GM19240 (cell line): ENCODE data around the gene NCAPG2.
A peak's percentile ranks its signal among the peaks of the same experiment; 100 is the strongest.
"Not testable (repeated sequence)": the region's sequence is repeated elsewhere in the genome, so short reads cannot be mapped to it uniquely, and the experiment has no call there.

ENCODE experiments used
- DNase-seq: peaks from one replicate; pipeline ENCODE4 v3.0.0; 2011; ENCODE audit warnings: low spot score; ENCODE audit not compliant: insufficient read length

Gene NCAPG2

GRCh38 chr7:158676171-158676840, 28.3 kb downstream of the NCAPG2 start:
- no peak for DNase-seq

DNA sequence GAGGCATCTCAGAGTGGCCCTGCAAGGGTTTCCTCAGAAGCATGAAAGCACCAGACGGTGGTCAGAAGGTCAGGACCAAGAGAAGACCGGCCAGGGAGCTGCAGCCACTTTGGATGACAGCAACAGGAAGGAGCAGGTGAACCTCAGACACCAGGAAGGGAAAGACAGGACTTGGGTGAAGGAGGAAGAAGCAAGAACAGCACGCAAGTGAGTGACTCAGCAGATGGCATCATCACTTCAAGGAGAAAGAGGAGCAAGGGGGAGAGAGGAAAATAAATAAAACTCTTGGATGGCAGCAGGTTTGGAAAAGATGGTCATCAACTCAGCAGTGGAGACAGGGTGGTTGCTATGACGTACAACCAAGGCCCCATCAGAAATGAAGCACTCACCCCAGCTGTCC, 31.6 kb downstream of the NCAPG2 start:
- DNase-seq, result no peak

DNA sequence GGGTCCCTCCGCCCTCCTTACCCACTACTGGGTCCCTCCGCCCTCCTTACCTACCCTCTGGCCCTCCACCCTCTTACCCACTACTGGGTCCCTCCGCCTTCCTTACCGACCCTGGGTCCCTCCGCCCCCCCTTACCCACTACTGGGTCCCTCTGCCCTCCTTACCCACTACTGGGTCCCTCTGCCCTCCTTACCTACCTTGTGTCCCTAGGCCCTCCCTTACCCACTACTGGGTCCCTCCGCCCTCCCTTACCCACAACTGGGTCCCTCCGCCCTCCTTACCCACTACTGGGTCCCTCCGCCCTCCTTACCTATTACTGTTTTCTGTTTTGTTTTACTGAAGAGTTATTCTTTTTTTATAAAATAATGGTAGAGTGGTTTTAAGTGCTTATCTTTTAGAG, 36.5 kb downstream of the NCAPG2 start:
- not testable (repeated sequence) for DNase-seq

- not testable (repeated sequence) for DNase-seq
These were observed 37.5 kb downstream of the NCAPG2 start for GRCh38 chr7:158666966-158667678.

- DNase-seq, result no peak
These were observed 38.2 kb downstream of the NCAPG2 start for GRCh38 chr7:158666401-158666800.

GRCh38 chr7:158664406-158664805, 40.2 kb downstream of the NCAPG2 start:
- no peak for DNase-seq

DNA sequence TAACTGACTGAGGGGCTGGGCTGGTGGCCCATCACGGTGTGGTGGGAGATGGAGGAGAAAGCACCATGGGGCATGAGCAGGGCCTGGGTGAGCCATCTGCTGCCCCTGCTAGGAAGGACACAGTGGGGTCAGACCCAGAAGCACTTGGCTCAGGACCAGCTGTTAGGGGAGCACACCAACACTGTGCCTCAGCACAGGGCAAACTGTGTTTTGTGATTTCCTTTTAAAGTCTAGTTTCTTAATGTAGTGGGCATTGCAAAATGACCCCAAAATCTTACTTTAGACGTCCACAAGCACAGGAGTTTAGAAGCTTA, 41.2 kb downstream of the NCAPG2 start:
- DNase-seq, result no peak

DNA sequence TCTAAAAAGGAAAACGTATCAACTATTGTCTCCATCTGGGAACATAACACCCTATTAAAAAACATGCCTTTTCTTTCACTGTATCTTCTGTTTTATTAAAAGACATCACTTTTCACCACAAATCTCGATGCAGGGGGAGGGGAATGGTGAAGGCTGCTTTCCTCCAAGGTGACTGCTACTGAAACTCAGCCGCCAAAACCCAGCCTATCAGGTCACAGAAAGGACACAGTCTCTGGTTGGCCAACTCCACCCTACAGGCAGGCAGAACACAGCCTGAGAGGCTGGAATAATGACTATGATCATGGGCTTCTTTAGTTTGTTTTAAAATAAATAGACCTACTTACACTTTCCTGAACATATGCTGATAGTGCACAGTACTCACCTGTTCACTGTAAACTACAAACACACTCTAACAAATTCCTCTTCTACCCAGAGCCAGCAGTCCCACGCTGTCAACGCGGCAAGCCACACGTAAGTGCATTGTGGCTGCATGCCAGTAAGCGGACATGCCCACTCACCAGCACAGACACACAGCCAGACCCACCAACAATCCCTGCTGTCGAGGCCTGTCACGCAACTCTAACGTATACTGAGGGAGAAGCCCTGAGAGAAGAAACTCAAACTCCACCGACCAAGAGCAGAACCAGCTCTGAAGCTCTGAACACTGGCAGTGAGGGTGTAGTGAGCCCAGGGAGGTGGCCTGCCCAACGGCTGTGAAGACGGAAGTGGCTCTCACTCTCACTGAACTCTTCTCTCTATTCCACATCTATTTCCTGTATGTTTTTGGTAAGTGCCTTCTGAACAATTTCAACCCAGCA, 41.8 kb downstream of the NCAPG2 start:
- no peak for DNase-seq

- no peak for DNase-seq
These were observed 46.1 kb downstream of the NCAPG2 start for GRCh38 chr7:158658475-158658874.

GRCh38 chr7:158657189-158657746, 47.3 kb downstream of the NCAPG2 start:
- no peak for DNase-seq

- DNase-seq, result peak; percentile 55
These were observed 48.6 kb downstream of the NCAPG2 start for GRCh38 chr7:158655931-158656441.

- no peak for DNase-seq
These were observed 49.1 kb downstream of the NCAPG2 start for GRCh38 chr7:158655507-158655906.

DNA sequence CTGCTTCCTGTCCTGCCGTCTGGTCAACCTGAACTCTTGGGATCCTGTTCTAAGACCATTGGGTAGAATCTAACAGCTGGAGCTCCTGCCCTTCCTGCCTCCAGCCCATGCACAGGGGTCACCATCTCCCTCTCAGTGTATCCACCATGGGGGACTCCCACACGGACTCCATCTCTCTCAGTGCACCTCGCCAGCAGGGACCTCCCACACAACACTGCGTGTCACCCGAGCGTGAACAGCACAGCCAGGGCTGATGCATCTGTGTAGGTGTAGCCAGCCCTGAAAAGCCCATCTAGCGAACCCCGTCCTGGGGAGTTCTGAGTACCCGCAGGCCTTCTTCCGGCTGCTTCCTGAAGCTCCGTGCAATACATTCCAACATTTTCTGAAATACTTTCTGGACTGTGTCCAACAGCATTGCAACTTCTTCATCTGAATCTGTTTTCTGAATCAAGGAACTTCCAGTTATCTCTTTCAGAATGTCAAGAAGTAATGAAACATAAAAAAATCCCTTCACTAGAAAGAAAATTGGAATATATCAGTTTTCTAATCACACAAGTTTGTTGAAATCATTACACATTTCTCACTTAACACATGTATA, 52.5 kb downstream of the NCAPG2 start:
- no peak for DNase-seq

GRCh38 chr7:158650821-158651225, 53.8 kb downstream of the NCAPG2 start:
- DNase-seq, result no peak

DNA sequence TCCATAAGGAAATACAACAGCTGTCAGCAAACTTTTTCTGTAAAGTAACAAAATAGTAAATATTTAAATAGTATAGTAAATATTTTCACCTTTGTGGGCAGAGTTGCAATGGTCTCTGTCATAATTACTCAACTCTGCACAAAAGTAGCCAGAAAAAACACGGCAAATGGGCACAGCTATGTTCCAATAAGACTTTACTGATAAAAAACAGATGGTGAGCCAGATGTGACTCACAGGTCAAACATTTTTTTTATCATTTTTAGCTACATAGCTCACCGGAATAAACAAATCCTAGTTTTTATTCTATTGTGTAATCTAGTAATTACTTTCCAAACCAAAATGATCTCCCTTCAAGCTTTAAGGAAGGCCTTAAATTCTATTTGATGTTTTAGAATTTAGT, 55.3 kb downstream of the NCAPG2 start:
- DNase-seq, result no peak

DNA sequence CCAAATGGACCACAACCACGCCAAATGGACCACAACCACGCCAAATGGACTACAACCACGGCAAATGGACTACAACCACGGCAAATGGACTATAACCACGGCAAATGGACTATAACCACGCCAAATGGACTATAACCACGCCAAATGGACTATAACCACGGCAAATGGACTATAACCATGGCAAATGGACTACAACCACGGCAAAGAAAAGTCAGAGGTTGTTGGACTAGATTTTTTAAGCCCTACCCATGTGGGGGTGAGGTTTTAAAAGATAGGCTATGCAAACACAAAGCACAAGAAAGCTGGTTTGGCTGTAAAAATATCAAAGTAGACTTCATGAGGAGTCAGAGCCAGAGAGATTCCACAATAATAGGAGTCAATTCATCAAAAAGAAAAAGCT, 55.8 kb downstream of the NCAPG2 start:
- DNase-seq, result no peak

DNA sequence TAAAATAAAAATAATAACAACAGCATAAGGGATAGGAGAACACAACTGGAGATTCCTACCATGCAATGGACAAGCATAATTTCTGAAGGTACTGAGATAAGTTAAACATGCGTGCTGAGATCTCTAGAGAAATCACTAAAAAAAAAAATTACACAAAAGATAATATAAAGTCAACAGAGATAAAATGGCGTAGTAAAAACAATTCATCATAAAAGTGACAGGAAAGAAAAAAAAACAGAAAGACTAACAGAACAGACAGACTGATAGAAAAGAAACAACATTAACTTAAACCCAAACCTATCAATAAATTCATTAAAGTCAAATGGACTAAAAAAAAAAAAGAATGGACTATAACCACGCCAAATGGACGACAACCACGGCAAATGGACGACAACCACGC, 56.4 kb downstream of the NCAPG2 start:
- DNase-seq, result no peak

GRCh38 chr7:158647475-158647792, 57.2 kb downstream of the NCAPG2 start:
- DNase-seq, result no peak

- no peak for DNase-seq
These were observed 57.7 kb downstream of the NCAPG2 start for GRCh38 chr7:158646766-158647474.

DNA sequence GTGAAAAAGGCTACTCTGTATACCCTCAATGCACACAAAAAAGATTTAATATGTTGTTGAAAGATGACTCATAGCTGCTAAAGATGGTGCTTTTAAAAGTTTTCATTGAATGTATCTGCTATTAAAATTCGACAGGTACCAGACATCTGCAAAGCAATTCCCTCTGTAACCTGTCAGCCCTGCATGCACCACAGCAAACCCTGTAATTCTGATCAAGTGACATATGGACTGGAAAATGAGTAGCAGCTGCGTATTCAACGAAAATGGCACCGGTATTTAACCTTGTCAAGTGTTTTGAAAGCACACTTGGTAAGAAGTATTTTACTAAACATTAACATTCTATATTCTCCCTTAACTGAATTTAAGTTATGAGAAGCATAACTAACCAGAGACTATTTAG, 58.8 kb downstream of the NCAPG2 start:
- no peak for DNase-seq

- no peak for DNase-seq
These were observed 62.5 kb downstream of the NCAPG2 start for GRCh38 chr7:158642149-158642548.
